HG03354 (cell line): ENCODE data around the gene DNAJC1.

Source experiments
- ATAC-seq: cut with Tn5 transposase; IDR thresholded peaks from one replicate; pipeline ENCODE4 v1.9.1; 2021; ENCODE audit warnings: mild to moderate bottlenecking; ENCODE audit not compliant: unreplicated experiment, poor library complexity, severe bottlenecking

The DNAJC1 gene

DNA sequence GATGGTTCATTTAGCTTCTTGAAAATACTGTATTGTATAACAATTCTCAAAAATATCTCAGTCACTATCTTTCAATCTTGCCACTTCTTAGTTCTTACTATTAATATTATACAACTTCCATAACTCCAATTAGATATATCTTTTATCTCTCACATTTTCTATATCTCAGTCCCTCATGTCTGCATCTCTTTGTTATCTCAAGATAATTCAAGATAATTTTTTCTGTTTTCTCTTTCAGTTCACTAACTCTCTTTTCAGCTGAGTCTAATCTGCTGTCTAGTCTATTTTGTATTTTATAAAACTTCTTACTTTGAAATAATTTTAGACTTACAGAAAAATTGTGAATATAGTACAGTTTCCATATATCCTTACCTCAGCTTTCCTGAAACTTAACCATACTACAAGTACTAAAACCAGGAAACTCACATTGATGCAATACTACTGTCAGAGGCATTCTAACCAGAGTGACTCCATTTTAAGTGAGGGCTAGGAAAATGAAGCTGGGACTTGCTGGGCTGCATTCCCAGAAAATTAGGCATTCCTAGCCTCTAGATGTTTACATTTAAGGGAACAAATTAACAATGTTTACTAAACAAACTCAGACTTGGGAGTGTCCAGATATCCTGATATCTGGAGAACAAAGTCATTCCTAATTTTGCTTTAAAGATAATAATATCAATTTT is 38.4 kb downstream of the DNAJC1 start:
- no peak for ATAC-seq

- ATAC-seq, result no peak
Observed at GRCh38 chr10:21962358-21962757, 41.2 kb downstream of the DNAJC1 start.

DNA sequence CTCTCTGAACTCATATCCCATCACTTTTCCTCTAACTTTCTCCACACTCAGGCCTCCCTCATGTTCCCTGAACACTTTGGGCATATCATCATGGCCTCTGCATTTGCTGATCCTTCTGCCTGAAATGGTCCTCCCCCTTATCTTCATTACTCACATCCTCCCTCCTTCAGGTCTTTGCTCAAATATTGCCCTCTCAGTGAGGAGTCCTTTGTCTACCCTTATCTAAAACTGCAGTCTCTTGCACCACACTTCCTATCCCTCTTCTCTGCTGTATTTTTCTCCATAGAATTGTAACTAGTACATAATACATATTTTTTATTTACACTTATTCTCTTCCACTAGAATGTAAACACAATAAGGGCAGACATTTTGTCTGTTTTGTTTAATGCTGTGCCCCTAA is 41.7 kb downstream of the DNAJC1 start:
- no peak for ATAC-seq

- no peak for ATAC-seq
Observed at GRCh38 chr10:21959998-21960397, 43.5 kb downstream of the DNAJC1 start.

GRCh38 chr10:21954690-21955089 is 48.8 kb downstream of the DNAJC1 start:
- ATAC-seq, result no peak

DNA sequence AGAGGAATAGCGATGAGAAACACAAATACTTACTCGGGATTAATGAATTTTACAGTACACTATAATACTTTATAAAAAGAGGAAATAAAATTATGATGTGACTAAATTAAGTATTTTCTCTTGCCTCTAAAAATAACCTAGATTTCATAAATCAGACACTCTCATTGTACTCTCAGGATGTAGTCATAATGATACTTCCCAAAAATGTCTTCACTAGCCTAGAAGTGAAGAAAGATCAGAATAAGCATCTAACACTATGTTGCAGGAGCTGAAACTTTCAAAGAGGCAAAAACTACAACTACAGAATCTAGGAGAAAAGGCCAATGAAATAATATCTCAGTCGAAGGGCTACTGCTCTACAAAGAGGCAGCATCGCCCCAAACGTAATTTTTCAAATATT is 49.4 kb downstream of the DNAJC1 start:
- ATAC-seq, result no peak

GRCh38 chr10:21953585-21954057 is 49.9 kb downstream of the DNAJC1 start:
- ATAC-seq, result no peak

DNA sequence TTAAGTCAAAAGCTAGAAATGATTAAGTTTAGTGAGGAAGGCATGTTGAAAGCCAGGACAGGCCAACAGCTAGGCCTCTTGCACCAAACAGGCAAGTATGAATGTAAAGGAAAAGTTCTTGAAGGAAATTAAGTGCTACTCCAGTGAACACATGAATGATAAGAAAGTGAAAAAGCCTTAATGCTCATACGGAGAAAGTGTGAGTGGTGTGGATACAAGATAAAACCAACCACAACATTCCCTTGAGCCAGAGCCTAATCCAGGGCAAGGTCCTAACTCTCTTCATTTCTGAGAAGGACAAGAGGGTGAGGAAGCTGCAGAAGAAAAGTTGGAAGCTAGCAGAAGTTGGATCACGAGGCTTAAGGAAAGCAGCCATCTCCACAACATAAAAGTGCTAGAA is 53.0 kb downstream of the DNAJC1 start:
- no peak for ATAC-seq

DNA sequence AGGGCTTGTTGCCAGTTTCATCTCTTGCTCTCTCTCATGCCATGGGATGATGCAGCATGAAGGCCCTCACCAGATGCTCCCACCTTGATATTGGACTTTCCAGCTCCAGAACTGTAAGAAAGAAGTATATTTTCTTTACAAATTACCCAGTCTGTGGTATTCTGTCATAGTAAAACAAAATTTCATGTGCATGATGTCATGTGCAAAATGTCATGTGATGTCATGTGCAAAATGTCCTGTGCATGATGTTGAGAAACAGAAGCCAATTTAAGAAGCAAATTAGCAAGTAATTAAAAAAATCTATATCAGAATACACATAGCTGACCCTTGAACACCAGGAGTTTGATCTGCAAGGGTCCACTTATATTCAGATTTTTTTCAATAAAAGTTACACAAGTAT is 56.6 kb downstream of the DNAJC1 start:
- no peak for ATAC-seq

- ATAC-seq, result no peak
Observed at GRCh38 chr10:21944727-21945386, 58.7 kb downstream of the DNAJC1 start.

GRCh38 chr10:21943633-21944265 is 59.8 kb downstream of the DNAJC1 start:
- ATAC-seq, result no peak

- no peak for ATAC-seq
Observed at GRCh38 chr10:21935439-21936023, 68.0 kb downstream of the DNAJC1 start.

DNA sequence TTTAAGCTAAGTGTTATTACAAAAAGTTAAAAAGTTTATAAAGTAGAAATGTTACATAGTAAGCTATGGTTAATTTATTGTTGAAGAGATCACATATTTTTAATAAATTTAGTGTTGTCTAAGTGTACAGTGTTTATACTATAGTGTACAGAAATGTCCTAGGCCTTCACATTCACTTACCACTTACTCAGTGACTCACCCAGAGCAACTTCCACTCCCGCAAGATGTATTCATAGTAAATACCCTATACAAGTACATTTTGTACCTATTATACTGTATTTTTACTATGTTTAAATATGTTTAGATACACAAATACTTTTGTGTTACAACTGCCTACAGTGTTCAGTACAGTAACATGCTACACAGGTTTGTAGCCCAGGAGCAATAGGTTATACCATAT is 69.2 kb downstream of the DNAJC1 start:
- no peak for ATAC-seq

DNA sequence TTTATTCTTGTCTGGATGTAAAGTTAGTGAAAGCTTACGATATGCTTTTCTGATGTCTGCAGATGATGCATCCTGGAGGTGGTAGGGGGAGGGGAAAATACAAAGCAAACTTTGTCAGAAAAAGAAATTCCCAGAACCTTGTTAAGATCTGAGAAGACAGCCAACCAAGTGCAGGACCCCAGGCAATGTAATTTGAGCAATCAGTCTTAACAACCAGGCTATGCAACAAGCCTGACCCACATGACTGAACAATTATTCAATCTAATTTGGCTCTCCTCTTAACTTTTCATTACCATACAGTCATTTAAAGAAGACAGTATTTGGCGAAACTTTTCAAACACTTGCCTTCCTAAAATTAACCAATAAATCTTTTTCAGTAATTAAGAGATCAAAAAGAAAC is 74.5 kb downstream of the DNAJC1 start:
- no peak for ATAC-seq

DNA sequence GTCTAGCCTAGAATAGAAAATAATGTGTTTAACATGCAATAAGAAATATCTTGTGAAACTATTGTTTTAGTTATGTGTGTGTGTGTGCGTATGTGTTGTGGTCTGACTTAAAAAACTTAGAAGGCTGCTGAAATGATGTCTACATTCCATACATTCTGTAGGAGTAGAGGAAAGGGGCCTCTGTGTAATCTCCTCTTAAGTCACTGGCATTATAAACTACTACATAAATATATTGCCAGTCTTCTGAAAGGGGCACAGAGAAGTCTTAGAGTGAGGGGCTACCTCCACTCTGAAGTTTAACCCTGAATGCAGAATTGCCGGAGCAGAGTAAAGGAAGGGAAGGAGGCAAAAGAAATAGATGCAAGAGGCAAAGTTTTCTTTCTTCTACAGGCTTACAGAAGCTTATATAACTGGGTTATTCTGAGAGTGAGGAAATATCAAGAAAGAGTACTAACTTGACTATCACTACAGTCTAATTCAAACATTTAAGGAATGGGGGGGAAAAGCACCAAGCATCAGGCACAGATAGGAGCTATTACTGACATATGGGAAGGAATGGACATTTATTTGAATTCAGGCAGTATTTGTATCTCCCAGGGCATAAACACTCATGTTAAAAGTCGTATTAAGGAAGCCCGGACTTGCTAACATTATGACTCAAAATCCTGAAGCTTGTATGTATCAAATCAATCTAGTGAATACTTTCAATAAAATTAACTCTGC is 75.7 kb downstream of the DNAJC1 start:
- no peak for ATAC-seq

DNA sequence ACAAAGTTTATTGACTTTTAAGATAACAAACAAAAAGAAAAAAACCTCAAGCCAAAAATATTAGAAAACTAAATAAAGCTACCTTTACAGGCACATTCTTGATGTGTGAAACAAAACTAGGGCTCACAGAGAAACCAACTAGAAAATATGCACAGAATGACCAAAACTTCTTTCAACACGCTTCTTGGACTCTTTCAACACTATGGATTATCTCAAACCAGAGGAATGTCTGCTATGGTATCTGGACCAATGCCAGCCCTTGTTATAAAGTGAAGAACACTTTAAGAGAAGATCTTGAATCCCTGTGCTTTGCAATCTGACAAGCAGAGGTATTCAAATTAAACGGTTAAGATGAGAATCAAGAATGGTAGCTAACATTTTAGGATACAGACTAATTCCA is 76.6 kb downstream of the DNAJC1 start:
- ATAC-seq, result no peak

GRCh38 chr10:21926358-21926925 is 77.1 kb downstream of the DNAJC1 start:
- no peak for ATAC-seq

- no peak for ATAC-seq
Observed at GRCh38 chr10:21925851-21926250, 77.7 kb downstream of the DNAJC1 start.

GRCh38 chr10:21924511-21924910 is 79.0 kb downstream of the DNAJC1 start:
- ATAC-seq, result no peak

- no peak for ATAC-seq
Observed at GRCh38 chr10:21920633-21921032, 82.9 kb downstream of the DNAJC1 start.
